Middle frontal gyrus (tissue), 1 donor: ENCODE measurements around the gene MAB21L4.

ENCODE experiments used
- DNase-seq: peaks from one replicate; pipeline ENCODE4 v3.0.0-alpha.2; 2015; ENCODE audit warnings: low spot score; ENCODE audit errors: extremely low spot score

MAB21L4 gene

GRCh38 chr2:240896871-240897692 is 1.1 kb upstream of the MAB21L4 start:
- no peak for DNase-seq

- no peak for DNase-seq
These were observed 438 bp upstream of the MAB21L4 start for GRCh38 chr2:240896394-240896793.

DNA sequence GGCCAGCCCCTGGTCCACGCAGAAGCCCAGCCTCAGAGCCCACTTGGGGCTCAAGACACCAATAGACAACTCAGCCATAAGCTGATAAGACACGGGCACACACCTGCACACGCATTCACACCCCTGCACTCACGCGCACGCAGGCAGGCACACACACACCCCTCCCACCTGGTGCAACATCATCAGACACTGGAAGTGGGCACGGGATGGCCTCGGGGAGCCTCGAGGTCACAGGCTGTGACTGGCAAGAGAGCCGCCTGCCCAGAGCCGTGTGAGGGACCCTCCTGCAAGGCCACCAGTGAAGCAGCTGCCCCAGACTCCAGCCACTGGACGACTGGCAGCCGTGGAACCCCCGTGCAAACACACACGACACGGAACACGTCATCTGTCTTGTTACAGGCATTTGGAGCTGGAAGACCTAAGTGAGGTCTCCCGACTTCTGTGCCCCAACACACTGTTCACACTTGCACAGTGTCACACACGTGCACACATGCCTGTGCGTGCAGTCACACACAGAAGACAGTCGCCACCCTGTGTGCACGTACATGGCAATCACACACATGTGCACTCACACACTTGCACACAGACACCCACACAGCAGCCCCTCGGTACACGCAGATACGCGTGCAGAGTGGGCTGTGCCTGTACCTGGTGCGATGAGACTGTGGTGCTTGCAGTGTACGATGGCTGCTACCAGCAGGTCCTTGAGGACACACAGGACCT is 959 bp downstream of the MAB21L4 start:
- no peak for DNase-seq

DNA sequence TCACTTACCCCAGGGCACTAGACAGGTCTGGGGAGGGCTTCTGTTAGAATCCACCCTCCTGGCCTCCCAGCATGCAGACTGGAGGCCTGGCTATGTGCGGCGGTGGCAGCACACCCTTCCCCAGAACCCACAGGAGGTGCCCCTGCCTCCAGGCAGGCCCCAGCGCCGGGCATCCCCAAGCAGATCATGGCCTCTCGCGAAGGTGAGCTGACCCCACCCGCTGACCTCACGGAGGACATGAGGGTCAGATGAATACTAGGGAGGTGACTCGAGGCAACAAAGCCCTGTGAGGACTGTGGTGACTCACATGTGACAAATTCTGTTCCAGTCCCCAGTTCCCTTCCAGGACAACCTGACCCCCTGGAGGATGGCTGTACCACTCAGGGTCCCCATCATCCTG is 1.9 kb downstream of the MAB21L4 start:
- no peak for DNase-seq

- no peak for DNase-seq
These were observed 2.6 kb downstream of the MAB21L4 start for GRCh38 chr2:240893363-240893844.

- DNase-seq: no peak
These were observed 3.0 kb downstream of the MAB21L4 start for GRCh38 chr2:240892925-240893324.

DNA sequence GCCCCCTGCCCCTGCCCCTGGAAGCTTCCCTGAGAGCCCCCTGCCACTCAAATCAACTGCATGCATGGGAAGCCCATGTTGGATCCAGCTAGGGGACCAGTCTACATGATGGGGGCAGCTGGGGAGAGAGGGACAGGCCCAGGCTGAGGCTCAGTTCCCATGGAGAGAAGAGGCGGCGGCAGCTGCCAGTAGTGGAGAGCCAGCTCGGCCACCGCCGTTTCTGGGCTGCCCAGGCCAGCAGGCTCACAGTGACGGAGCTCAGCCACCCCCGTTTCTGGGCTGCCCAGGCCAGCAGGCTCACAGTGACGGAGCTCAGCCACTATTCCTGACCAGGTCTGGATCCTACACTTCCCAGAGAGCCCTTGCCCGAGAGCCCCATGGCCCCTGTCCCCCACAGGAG is 3.6 kb downstream of the MAB21L4 start:
- no peak for DNase-seq

GRCh38 chr2:240891492-240892340 is 4.2 kb downstream of the MAB21L4 start:
- DNase-seq: no peak

DNA sequence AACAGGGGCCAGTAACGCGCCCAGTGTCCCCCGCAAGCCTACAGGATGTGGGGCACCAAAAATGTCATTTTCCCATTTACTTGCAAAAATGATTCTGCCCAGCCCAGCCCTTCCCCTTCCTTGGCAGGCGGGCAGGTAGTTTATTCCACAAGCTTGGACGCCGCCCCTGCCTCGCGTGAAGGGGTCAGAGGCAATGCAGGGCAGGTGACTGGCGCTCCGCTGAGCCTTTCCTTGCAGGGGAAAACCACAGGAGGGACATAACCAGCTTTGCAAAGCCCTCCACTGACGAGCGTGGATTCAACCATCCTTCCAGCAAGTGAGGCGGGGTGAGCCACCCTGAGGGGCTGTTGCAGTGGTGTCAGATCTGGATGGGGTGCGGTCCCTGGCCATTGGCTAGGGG is 5.3 kb downstream of the MAB21L4 start:
- DNase-seq: no peak

DNA sequence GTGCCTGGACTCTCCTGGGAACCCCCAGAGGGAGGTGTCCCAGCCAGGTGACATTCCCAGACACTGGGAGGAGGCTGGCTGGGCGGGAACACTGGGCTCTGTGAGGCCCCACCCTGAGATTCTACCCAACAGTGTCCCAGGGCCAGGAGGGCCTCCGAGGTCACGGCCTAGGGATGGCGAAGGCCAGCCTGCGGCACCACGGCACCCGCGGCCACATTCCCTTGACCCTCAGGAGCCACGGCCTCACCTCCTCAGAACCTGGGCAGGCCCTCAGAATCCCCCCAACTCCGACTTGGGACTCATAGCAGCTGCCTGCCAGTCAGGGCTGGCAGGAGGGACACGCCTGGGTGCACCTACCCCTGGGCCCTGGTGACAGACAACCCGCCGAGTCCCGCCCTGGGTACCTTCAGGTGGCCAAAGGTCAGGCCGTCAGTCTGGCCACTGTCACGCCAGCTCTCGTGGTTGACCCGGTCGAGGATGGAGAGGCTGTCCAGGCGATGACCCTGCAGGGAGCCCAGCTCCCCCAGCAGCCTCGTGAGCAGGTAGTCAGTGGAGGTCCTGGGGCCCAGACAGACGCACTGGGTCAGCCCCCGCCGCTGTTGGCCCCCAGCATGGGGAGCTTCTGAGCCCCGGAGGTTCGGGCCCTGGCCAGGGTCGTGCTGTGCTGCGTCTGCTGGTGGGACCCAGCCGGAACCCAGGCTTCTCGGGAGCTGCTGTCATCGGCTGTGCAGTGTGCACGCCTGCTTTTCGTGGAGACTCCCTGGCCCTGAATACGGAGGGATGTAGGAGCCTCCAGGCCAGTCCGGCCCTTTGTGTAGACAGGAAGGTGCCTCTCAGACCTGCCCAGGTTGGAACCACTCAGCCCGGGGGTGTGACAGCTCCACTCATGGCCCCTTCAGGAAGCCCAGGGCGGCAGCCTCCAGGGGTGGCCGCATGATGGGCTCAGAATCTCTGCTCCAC is 6.1 kb downstream of the MAB21L4 start:
- no peak for DNase-seq

GRCh38 chr2:240888890-240889573 is 6.9 kb downstream of the MAB21L4 start:
- DNase-seq: no peak

DNA sequence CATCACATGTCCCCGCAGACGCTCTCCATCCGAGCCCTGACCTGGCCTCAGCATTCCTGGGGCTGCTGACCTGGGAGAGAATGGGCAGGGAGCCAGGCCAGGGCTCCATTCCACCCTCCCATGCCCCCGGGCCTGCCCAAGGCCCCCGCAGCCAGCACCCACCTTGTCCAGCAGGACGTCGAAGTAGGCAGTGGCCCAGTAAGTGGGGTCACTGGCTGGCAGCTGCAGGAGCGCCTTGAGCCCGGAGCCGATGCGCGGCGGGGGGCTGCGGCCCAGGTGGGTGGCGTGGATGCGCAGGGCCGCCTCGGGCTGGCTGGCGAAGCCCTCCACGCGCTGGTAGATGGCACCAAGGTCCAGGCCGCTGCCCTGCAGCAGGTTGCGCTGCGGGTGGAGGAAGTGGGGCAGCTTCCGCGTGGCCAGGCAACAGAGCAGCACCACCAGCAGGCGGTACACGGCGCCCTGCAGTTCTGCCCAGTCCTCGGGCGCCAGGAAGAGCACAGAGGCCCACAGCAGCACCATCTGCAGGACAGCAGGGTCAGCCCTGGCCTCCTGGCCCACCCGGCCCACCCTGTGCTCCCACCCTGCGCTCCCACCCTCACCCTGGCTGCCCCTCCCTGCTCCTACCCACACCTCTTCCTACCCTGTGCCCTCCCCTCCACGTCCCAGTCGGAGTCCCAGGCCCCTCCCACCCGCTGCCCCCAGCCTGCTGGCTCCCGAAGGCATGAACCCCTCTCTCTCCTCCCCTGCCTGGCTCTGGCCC is 7.6 kb downstream of the MAB21L4 start:
- DNase-seq: no peak

- no peak for DNase-seq
These were observed 8.3 kb downstream of the MAB21L4 start for GRCh38 chr2:240887631-240888030.

- DNase-seq: no peak
These were observed 9.0 kb downstream of the MAB21L4 start for GRCh38 chr2:240886678-240887609.

DNA sequence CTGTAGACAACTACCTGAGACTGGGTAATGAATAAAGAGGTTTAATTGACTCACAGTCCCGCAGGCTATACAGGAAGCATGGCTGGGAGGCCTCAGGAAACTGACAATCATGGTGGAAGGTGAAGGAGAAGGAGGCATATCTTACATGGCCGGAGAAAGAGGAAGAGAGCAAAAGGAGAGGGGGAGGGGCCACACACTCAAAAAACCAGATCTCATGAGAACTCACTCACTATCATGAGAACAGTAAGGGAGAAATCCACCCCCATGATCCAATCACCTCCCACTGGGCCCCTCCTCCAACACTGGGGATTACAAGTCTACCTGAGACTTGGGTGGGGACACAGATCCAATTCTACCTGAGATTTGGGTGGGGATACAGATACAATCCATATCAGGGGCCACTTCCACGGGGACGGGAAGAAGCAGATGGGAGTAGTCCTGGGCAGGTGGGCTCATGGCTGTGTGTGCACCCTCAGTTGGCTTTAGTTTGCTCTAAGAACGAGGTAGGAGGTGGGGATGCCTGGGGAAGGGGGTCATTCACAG is 9.9 kb downstream of the MAB21L4 start:
- no peak for DNase-seq

DNA sequence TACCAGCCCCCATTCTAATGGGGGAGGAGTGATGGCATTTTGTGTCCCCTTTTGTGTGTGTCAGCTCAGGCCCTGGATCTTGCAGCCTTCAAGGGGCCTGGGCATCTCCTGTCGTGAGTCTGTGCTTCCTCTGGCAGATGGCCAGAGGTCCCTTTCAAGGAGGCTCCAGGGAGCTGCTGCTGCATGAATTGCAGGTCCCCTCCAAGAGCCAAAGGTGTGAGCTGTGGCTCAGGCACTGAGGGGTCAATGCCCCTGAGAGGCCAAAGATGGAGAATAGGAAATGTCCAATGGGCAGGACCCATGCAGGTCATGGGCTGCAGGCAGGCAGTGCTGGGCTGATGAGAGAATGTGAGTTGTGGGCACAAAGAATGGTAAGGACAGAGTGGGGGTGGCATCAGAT is 10.4 kb downstream of the MAB21L4 start:
- no peak for DNase-seq

- no peak for DNase-seq
These were observed 11.2 kb downstream of the MAB21L4 start for GRCh38 chr2:240884745-240885144.

GRCh38 chr2:240884221-240884620 is 11.7 kb downstream of the MAB21L4 start:
- no peak for DNase-seq
